HCEC 1CT (cell line): ENCODE results near the gene ZFR2.
"Not testable (repeated sequence)": the region's sequence is repeated elsewhere in the genome, so short reads cannot be mapped to it uniquely, and the experiment has no call there.

Experiments used
- DNase-seq: peaks from one replicate; pipeline ENCODE4 v3.0.0-alpha.2; 2017

ZFR2 gene

GRCh38 chr19:3868770-3869456 is at the start of gene ZFR2:
Gene ZFR2 (minus strand): TSS chr19:3869038. CDS start chr19:3869017, 21 bp downstream.
- no peak for DNase-seq

GRCh38 chr19:3916033-3916432 is 47.2 kb upstream of the ZFR2 start:
- DNase-seq: no peak

- DNase-seq: no peak
These were observed 45.4 kb upstream of the ZFR2 start for GRCh38 chr19:3914199-3914598.

GRCh38 chr19:3910105-3910504 is 41.3 kb upstream of the ZFR2 start:
- no peak for DNase-seq

GRCh38 chr19:3908266-3909054 is 39.6 kb upstream of the ZFR2 start:
- no peak for DNase-seq

GRCh38 chr19:3907626-3908265 is 38.9 kb upstream of the ZFR2 start:
- no peak for DNase-seq

GRCh38 chr19:3904233-3904632 is 35.4 kb upstream of the ZFR2 start:
- no peak for DNase-seq

- no peak for DNase-seq
These were observed 33.6 kb upstream of the ZFR2 start for GRCh38 chr19:3902317-3902973.

GRCh38 chr19:3899531-3900294 is 30.9 kb upstream of the ZFR2 start:
- no peak for DNase-seq

- DNase-seq: no peak
These were observed 29.6 kb upstream of the ZFR2 start for GRCh38 chr19:3898426-3898825.

- no peak for DNase-seq
These were observed 29.1 kb upstream of the ZFR2 start for GRCh38 chr19:3897936-3898335.

GRCh38 chr19:3895788-3896187 is 26.9 kb upstream of the ZFR2 start:
- no peak for DNase-seq

GRCh38 chr19:3894959-3895358 is 26.1 kb upstream of the ZFR2 start:
- not testable (repeated sequence) for DNase-seq

- no peak for DNase-seq
These were observed 24.8 kb upstream of the ZFR2 start for GRCh38 chr19:3893509-3894179.

GRCh38 chr19:3890591-3890990 is 21.8 kb upstream of the ZFR2 start:
- DNase-seq: no peak

GRCh38 chr19:3882041-3882384 is 13.2 kb upstream of the ZFR2 start:
- no peak for DNase-seq

- no peak for DNase-seq
These were observed 12.6 kb upstream of the ZFR2 start for GRCh38 chr19:3881272-3882040.

GRCh38 chr19:3880471-3881271 is 11.8 kb upstream of the ZFR2 start, which contains the start of gene ATCAY:
Gene ATCAY (plus strand): TSS chr19:3880685. CDS start chr19:3885768, 5,083 bp downstream.
- no peak for DNase-seq

- DNase-seq: no peak
These were observed 10.8 kb upstream of the ZFR2 start for GRCh38 chr19:3879656-3880055.

- not testable (repeated sequence) for DNase-seq
These were observed 5.9 kb upstream of the ZFR2 start for GRCh38 chr19:3874695-3875094.
